GM12801 (cell line): ENCODE results near the gene LRP1B.

Source experiments
- CTCF ChIP-seq: IDR thresholded peaks from one replicate; pipeline ENCODE4 v1.5.1; 2011; ENCODE audit warnings: control low read depth; ENCODE audit not compliant: insufficient read length; ENCODE audit errors: extremely low read depth

Gene LRP1B

GRCh38 chr2:141959016-141959415 is 171.8 kb downstream of the LRP1B start:
- no peak for TF ChIP-seq CTCF

DNA sequence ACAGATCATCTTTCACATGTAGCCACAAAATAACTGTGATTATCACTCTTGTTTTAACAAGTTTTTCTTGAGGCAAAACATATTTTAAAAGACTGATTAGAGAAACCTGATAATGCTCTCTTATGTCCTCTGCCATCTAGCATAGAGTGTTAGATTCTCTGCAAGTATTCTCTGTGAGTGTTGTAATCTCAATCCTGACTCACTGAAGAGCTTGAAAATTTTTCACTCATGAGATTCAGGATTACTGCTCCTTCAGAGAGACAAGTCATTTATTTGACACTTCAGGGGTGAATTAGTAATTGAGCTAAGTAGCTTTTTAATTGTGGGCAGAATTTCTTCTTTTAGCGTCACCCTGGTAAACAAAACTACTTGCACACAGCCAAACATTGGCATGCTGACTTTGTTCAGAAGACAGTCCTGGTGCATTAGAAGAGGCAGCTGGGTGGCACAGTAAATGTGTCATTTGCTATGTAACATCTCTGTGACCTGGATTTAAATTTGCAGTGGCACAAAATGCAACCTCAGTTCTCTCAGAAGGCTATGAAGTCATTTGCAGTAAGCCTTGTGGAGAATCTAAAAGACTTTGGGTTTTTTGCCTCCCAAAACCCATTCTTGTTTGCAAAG is 172.9 kb downstream of the LRP1B start:
- TF ChIP-seq CTCF, result no peak

- no peak for TF ChIP-seq CTCF
These were observed 173.5 kb downstream of the LRP1B start for GRCh38 chr2:141957321-141957720.

DNA sequence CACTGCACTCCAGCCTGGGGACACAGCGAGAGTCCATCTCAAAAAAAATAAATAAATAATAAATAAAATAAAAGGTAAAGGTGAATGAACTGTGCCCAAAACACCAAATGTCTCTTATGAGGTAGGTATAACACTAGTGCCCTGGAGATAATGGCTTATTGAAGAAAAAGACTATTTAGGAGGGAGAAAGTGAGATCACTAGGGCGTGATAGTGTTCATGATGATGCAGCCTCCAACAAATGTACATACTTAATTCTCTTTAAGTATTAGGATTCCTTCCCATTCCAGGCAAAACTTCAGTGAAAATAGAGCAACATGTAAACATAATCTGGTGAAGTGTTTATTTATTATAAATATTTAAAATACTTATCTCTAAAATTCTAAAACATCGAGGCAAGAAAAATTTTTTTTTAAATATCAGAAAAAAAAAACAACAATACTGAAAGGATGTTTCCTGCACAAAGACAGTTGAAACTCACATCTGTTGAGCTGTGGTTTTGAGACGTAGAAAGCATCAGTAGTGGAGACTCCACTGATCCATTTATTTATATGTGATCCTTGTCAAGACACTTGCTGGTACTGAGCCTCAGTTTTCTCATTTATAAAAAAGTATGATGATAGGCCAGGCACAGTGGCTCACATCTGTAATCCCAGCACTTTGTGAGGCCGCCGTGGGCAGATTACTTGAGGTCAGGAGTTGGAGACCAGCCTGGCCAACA is 183.3 kb downstream of the LRP1B start:
- TF ChIP-seq CTCF, result no peak

GRCh38 chr2:141946016-141946415 is 184.8 kb downstream of the LRP1B start:
- no peak for TF ChIP-seq CTCF

GRCh38 chr2:141943918-141944317 is 186.9 kb downstream of the LRP1B start:
- TF ChIP-seq CTCF, result no peak

DNA sequence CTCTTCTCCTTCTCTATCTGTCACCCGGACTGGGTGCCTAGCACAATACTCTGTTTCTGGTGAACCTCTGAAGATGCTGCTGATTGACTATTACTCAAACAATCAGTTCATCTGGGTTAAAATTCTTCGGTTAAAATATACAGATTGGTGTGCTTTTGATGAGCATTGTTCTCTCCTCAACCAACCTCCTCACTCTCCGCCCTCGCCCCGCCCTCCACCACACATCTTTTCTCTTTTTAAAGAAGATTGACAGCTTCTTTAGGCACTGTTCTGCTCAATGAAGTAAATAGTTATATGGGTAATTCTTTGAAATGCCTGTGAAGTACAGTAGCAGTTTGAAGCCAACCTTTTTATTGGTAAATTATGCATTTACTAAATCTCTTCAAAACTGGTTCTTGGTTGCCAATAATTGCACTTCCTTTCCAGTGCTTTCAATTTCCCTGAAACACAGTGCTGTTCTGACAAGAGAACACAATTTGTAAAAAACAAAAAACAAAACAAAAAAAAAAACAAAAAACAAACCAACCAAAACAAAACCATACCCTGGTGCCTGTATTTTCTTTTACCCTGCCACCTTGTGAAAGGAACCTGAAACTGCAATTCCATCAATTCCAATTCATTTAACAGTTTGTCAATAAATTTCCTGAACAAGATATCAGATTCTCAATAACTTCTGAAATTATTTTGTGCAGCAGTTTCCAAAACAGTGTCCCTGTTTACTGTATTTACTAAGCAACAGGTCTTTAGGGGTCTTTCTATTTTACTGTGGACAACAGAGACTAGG is 188.6 kb downstream of the LRP1B start:
- TF ChIP-seq CTCF, result no peak
